CD4-positive, CD25-positive, alpha-beta regulatory T cell (primary cell): ENCODE data around the gene ALX3. TPM values are rescaled to one million over a fixed set of nuclear protein-coding genes. Genes with fewer than 3 reads are reported as not detected.
A peak's percentile ranks its signal among the peaks of the same experiment; 100 is the strongest.

ENCODE experiments used
- ATAC-seq, 2 donors: fragments of 150-1000 bp; cut with Tn5 transposase; one replicate each; pipeline ENCODE4 v1.10.0; 2021; ENCODE audit warnings: low read depth in 2 of 2, moderate number of reproducible peaks in 2 of 2, moderate library complexity in 1 of 2
- DNase-seq, 3 donors: peaks; one replicate each; pipeline versions ENCODE4 v3.0.0 to v3.0.0-alpha.2; 2012 to 2022; ENCODE audit warnings: mixed read lengths in 1 of 3
- H3K27ac ChIP-seq: one replicate; pipeline ENCODE4 v1.7.0; 2013; ENCODE audit warnings: mild to moderate bottlenecking, low read length; ENCODE audit not compliant: insufficient read depth, poor library complexity, severe bottlenecking
- H3K27me3 ChIP-seq: one replicate; pipeline ENCODE4 v1.7.0; 2013; ENCODE audit warnings: low read length; ENCODE audit not compliant: control insufficient read depth, insufficient read depth
- H3K36me3 ChIP-seq: one replicate; pipeline ENCODE4 v1.7.0; 2013; ENCODE audit warnings: mild to moderate bottlenecking, low read length, moderate library complexity; ENCODE audit not compliant: control insufficient read depth, insufficient read depth
- H3K4me1 ChIP-seq: 2 replicates; pipeline ENCODE4 v1.7.0; 2013; ENCODE audit warnings: mild to moderate bottlenecking, low read length; ENCODE audit not compliant: insufficient read depth, control insufficient read depth, poor library complexity, severe bottlenecking
- H3K4me3 ChIP-seq: one replicate; pipeline ENCODE4 v1.7.0; 2013; ENCODE audit warnings: low read depth, mild to moderate bottlenecking, low read length, moderate library complexity
- H3K9me3 ChIP-seq, 2 experiments: 1 replicate in 1 of 2; 2 replicates in 1 of 2; pipeline ENCODE4 v1.7.0; 2013; ENCODE audit warnings: low read length in 2 of 2, mild to moderate bottlenecking in 1 of 2, moderate library complexity in 1 of 2; ENCODE audit not compliant: control insufficient read depth in 2 of 2
- H3K27ac Mint-ChIP-seq, 3 donors: one replicate each; pipeline ENCODE4 v1.8.0; 2020 to 2022; ENCODE audit warnings: mild to moderate bottlenecking in 3 of 3, mixed read lengths in 3 of 3, moderate library complexity in 2 of 3
- H3K27me3 Mint-ChIP-seq: one replicate; pipeline ENCODE4 v1.8.0; 2022; ENCODE audit warnings: mild to moderate bottlenecking, mixed read lengths
- H3K36me3 Mint-ChIP-seq: one replicate; pipeline ENCODE4 v1.8.0; 2020; ENCODE audit warnings: mixed read lengths
- H3K4me1 Mint-ChIP-seq, 4 donors: one replicate each; pipeline ENCODE4 v1.8.0; 2020 to 2022; ENCODE audit warnings: mixed read lengths in 4 of 4, mild to moderate bottlenecking in 1 of 4
- H3K4me3 Mint-ChIP-seq, 4 donors: one replicate each; pipeline ENCODE4 v1.8.0; 2020 to 2022; ENCODE audit warnings: mild to moderate bottlenecking in 4 of 4, mixed read lengths in 4 of 4, moderate library complexity in 3 of 4
- H3K9me3 Mint-ChIP-seq, 7 donors: one replicate each; pipeline ENCODE4 v1.8.0; 2020 to 2022; ENCODE audit warnings: mixed read lengths in 7 of 7, mild to moderate bottlenecking in 3 of 7, moderate library complexity in 2 of 7
- polyA plus RNA-seq, 4 donors: library from polyadenylated mRNA; unstranded; fragments of 300-500 nt; fragmentation: Illumina TruSeq; gene quantifications; one replicate each; pipeline ENCODE4 v1.2.3, GENCODE V29; 2021
- total RNA-seq: library from RNA; stranded (reverse); gene quantifications from one replicate; pipeline ENCODE4 v1.2.3, GENCODE V29; 2022

ALX3 gene
- total and polyA plus RNA-seq, 5 donors from 2014 or later = not detected

DNA sequence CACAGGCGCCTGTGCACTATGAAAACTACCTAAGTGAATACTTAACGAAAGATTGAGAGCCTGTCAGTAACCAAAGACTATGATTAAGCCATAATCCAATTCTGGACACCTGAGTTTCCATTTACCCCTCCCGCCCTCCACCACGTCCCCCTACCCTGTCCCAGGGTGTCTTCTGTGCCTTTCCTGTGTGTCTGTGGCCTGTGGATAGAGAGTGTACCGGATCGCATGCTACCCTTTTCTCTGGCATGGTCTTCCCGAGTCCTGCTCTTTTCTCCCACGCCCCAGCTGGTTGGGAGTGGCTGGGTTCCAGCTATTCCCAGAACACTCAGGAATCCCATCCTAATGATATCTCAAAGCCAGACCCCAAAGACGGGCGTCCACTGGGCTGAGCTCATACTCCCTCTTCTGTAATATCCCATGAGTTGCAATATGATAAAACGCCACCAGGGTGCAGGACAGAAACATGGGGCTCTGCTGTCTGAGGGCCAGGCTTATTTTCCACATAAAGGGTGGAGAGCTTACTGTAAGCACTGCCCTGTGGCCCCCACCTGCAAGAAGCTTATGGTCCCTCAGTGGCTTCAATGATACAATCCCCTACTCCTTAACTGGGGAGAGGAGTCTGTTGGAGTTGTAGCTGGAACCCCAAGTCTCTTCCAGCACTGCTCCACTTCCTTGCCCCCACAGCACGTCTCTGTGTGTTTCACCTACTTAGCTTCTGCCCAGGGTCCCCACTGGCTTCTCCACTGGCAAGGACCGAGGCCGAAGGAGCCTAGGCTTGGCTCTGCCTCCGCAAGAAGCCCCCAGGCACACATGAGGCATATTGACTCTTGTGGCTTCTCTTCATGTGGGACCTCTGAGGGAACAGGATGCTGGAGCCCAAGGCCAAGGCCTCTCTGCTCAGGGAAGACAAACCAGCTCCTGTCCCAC, 17.6 kb upstream of the ALX3 start:
- ATAC-seq (peak; percentile 59 to 60), DNase-seq (peak in 2 of 3 donors; percentile 42 to 61)
- peaks cover 17% of the 10 kb centered on the region for H3K4me1 ChIP-seq
- H3K27me3 Mint-ChIP-seq = peaks cover 80% of the 10 kb centered on the region
- no peaks in the 10 kb centered on the region for H3K36me3 ChIP-seq
- H3K4me3 ChIP-seq = no peak overlapping the region
- peaks cover 0 to 5% (median 0%) of the 10 kb centered on the region in 7 donors for H3K9me3 Mint-ChIP-seq
- H3K36me3 Mint-ChIP-seq = no peaks in the 10 kb centered on the region
- H3K4me3 Mint-ChIP-seq = peak overlapping the region in 1 of 4 donors; percentile 10
- no peak overlapping the region for H3K27ac ChIP-seq
- H3K27ac Mint-ChIP-seq = no peak overlapping the region
- no peaks in the 10 kb centered on the region for H3K9me3 ChIP-seq
- peaks cover 28% of the 10 kb centered on the region for H3K27me3 ChIP-seq
- H3K4me1 Mint-ChIP-seq = peaks cover 5 to 13% (median 8%) of the 10 kb centered on the region in 4 donors

GRCh38 chr1:110086961-110087360, 16.5 kb upstream of the ALX3 start:
- Mint-ChIP-seq H3K9me3 (peaks cover 0 to 3% (median 0%) of the 10 kb centered on the region in 7 donors), H3K4me1 (peaks cover 5 to 18% (median 9%) of the 10 kb centered on the region in 4 donors), H3K4me3 (no peak overlapping the region), H3K27me3 (peaks cover 83% of the 10 kb centered on the region), H3K36me3 (no peaks in the 10 kb centered on the region), H3K27ac (no peak overlapping the region)
- H3K36me3 ChIP-seq = no peaks in the 10 kb centered on the region
- no peak overlapping the region for H3K4me3 ChIP-seq
- H3K4me1 ChIP-seq = peaks cover 18% of the 10 kb centered on the region
- no peak overlapping the region for H3K27ac ChIP-seq
- ATAC-seq (no peak), DNase-seq (no peak)
- H3K27me3 ChIP-seq = peaks cover 35% of the 10 kb centered on the region
- H3K9me3 ChIP-seq = no peaks in the 10 kb centered on the region

GRCh38 chr1:110085671-110086070, 15.2 kb upstream of the ALX3 start:
- Histone ChIP-seq H3K27me3 (peaks cover 36% of the 10 kb centered on the region), H3K4me3 (no peak overlapping the region), H3K27ac (no peak overlapping the region), H3K9me3 (no peaks in the 10 kb centered on the region), H3K4me1 (peaks cover 18% of the 10 kb centered on the region), H3K36me3 (no peaks in the 10 kb centered on the region)
- Mint-ChIP-seq H3K36me3 (no peaks in the 10 kb centered on the region), H3K27ac (no peak overlapping the region), H3K27me3 (peaks cover 83% of the 10 kb centered on the region), H3K4me1 (peaks cover 5 to 18% (median 9%) of the 10 kb centered on the region in 4 donors), H3K9me3 (peaks cover 0 to 3% (median 0%) of the 10 kb centered on the region in 7 donors), H3K4me3 (peak overlapping the region; percentile 3 to 76 (median 55))
- DNase-seq = no peak
- no peak for ATAC-seq

DNA sequence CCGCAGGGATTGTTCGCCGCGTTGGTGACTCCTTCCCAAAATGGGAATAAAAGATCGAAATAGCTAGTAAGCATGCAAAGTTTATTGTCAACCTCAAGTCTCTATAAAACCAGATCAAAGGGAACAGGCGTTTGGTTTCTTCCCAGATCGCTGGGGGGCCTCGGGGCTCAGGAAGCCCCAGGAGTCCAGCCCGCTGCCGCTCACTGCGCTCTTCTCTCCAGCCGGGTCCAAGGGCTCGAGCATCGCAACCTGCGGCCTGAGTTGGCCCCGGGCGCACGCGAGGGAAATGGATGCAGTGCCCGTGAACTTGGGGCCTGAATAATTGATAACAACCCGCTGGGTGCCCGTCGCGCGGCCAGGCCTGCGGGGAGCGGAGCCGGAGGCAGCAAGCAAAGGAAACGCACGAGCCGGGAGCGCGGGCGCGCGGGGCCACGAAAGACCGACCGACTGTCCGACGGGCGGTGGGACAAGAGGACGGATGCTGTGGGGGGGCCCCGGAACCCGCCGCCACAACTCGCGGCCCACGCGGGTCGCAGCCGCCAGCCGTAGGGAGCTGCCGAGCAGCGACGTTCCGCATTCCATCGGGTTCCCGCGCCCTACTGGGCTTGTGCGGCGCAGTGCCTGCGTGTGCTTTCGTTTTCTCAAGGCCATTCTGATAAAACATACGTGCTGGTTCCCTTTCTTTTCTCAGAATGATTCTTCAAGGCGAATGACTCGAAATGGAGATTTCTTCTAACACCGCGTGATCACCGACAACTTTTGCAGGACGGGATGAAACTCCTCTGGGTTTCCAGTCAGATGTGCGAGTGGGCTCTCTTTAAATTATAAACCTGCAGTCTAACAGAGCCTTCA, 14.0 kb upstream of the ALX3 start:
- Mint-ChIP-seq H3K36me3 (no peaks in the 10 kb centered on the region), H3K4me1 (peaks cover 5 to 18% (median 9%) of the 10 kb centered on the region in 4 donors), H3K27me3 (peaks cover 77% of the 10 kb centered on the region), H3K9me3 (peaks cover 0 to 3% (median 0%) of the 10 kb centered on the region in 7 donors), H3K27ac (no peak overlapping the region), H3K4me3 (peak overlapping the region; percentile 73 to 94 (median 86))
- ATAC-seq = no peak
- no peak overlapping the region for H3K27ac ChIP-seq
- no peaks in the 10 kb centered on the region for H3K36me3 ChIP-seq
- peaks cover 18% of the 10 kb centered on the region for H3K4me1 ChIP-seq
- no peaks in the 10 kb centered on the region for H3K9me3 ChIP-seq
- peaks cover 36% of the 10 kb centered on the region for H3K27me3 ChIP-seq
- DNase-seq = peak in 2 of 3 donors; percentile 19 to 58
- peak overlapping the region; percentile 70 for H3K4me3 ChIP-seq

DNA sequence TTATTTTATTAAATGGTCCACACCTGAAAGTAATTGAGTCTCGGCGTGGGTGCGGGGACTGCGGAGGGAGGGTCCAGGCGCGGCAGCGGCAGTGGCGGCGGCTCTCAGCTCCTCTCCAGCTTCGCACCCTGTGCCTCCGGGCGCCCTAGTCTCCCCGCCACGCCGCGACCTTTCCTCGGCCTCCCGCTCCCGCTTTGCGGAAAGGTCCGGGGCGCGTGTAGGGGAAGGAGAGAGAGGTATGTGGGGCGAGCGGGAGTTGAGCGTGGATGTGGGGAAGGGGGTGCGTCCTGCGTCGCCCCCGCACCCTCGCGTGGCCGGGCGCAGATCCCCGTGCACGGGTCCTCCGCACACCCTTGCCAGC, 13.4 kb upstream of the ALX3 start:
- H3K36me3 ChIP-seq = no peaks in the 10 kb centered on the region
- H3K27ac ChIP-seq = no peak overlapping the region
- H3K36me3 Mint-ChIP-seq = no peaks in the 10 kb centered on the region
- H3K9me3 ChIP-seq = no peaks in the 10 kb centered on the region
- H3K27me3 ChIP-seq = peaks cover 36% of the 10 kb centered on the region
- H3K27me3 Mint-ChIP-seq = peaks cover 78% of the 10 kb centered on the region
- H3K4me1 Mint-ChIP-seq = peaks cover 5 to 18% (median 9%) of the 10 kb centered on the region in 4 donors
- DNase-seq = no peak
- H3K4me1 ChIP-seq = peaks cover 18% of the 10 kb centered on the region
- peak overlapping the region; percentile 73 to 94 (median 86) for H3K4me3 Mint-ChIP-seq
- H3K4me3 ChIP-seq = peak overlapping the region; percentile 51
- peaks cover 0 to 3% (median 0%) of the 10 kb centered on the region in 7 donors for H3K9me3 Mint-ChIP-seq
- no peak overlapping the region for H3K27ac Mint-ChIP-seq
- ATAC-seq = no peak

GRCh38 chr1:110083061-110083865, 12.8 kb upstream of the ALX3 start:
- H3K27me3 Mint-ChIP-seq = peaks cover 79% of the 10 kb centered on the region
- H3K4me1 Mint-ChIP-seq = peaks cover 5 to 18% (median 9%) of the 10 kb centered on the region in 4 donors
- Histone ChIP-seq H3K4me1 (peaks cover 18% of the 10 kb centered on the region), H3K27me3 (peaks cover 33% of the 10 kb centered on the region), H3K27ac (no peak overlapping the region), H3K4me3 (peak overlapping the region; percentile 51), H3K36me3 (no peaks in the 10 kb centered on the region), H3K9me3 (no peaks in the 10 kb centered on the region)
- H3K4me3 Mint-ChIP-seq = peak overlapping the region; percentile 73 to 94 (median 86)
- DNase-seq (no peak), ATAC-seq (no peak)
- peaks cover 0 to 3% (median 0%) of the 10 kb centered on the region in 7 donors for H3K9me3 Mint-ChIP-seq
- H3K27ac Mint-ChIP-seq = no peak overlapping the region
- no peaks in the 10 kb centered on the region for H3K36me3 Mint-ChIP-seq

DNA sequence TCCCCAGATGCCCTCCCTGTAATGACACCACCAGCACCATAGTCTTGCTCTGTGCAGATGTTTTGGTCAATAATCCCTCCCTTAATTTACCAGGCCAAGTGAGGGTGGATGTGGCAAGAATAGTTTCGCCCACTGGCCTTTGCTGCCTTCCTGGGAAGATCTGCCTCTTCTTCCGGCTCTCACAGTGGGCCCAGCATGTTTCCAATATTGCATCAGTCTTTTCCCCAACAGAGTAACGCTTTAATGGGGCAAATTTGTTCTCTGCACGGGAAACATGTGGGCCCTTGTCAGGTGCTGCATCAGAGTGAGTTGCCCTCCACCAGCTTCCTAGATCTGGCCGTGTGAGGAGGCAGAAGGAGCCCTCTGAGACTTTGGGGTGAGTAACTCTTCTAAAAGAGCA, 12.0 kb upstream of the ALX3 start:
- ATAC-seq = no peak
- peaks cover 0 to 3% (median 0%) of the 10 kb centered on the region in 7 donors for H3K9me3 Mint-ChIP-seq
- no peak overlapping the region for H3K4me3 ChIP-seq
- no peaks in the 10 kb centered on the region for H3K36me3 Mint-ChIP-seq
- H3K9me3 ChIP-seq = no peaks in the 10 kb centered on the region
- peaks cover 18% of the 10 kb centered on the region for H3K4me1 ChIP-seq
- H3K27me3 Mint-ChIP-seq = peaks cover 76% of the 10 kb centered on the region
- no peaks in the 10 kb centered on the region for H3K36me3 ChIP-seq
- H3K4me3 Mint-ChIP-seq = peak overlapping the region in 2 of 4 donors; percentile 7 to 42
- no peak overlapping the region for H3K27ac Mint-ChIP-seq
- no peak for DNase-seq
- H3K27ac ChIP-seq = no peak overlapping the region
- peaks cover 5 to 13% (median 8%) of the 10 kb centered on the region in 4 donors for H3K4me1 Mint-ChIP-seq
- peaks cover 30% of the 10 kb centered on the region for H3K27me3 ChIP-seq
